IPS-15b (cell line): ENCODE measurements around the gene RAD54L2.
A peak's percentile ranks its signal among the peaks of the same experiment; 100 is the strongest.
"Not testable (repeated sequence)": the region's sequence is repeated elsewhere in the genome, so short reads cannot be mapped to it uniquely, and the experiment has no call there.

ENCODE experiments used
- H3K27me3 ChIP-seq: one replicate; pipeline ENCODE4 v1.6.1; 2013; ENCODE audit warnings: low read length; ENCODE audit not compliant: control insufficient read depth, insufficient read depth
- H3K36me3 ChIP-seq: one replicate; pipeline ENCODE4 v1.6.1; 2013; ENCODE audit warnings: low read length; ENCODE audit not compliant: control insufficient read depth, insufficient read depth
- H3K4me1 ChIP-seq: one replicate; pipeline ENCODE4 v1.6.1; 2013; ENCODE audit warnings: mild to moderate bottlenecking, low read length; ENCODE audit not compliant: control insufficient read depth, insufficient read depth
- H3K4me3 ChIP-seq: one replicate; pipeline ENCODE4 v1.5.1; 2013; ENCODE audit warnings: low read depth, low read length
- H3K9ac ChIP-seq: one replicate; pipeline ENCODE4 v1.6.1; 2013; ENCODE audit warnings: low read depth, mild to moderate bottlenecking, low read length
- H3K9me3 ChIP-seq: one replicate; pipeline ENCODE4 v1.6.1; 2013; ENCODE audit warnings: mild to moderate bottlenecking, low read length; ENCODE audit not compliant: control insufficient read depth, insufficient read depth

RAD54L2 gene

GRCh38 chr3:51538459-51539290 lies at the start of gene RAD54L2:
Gene RAD54L2, plus strand, starts transcription at chr3:51538719. Its CDS starts 51,702 bp downstream, at chr3:51590421.
- H3K9ac ChIP-seq = peak within 1 kb of the TSS; percentile 88
- H3K4me1 ChIP-seq = no peaks in the 10 kb centered on the region
- no peaks in the 10 kb centered on the region for H3K9me3 ChIP-seq
- no peaks in the 10 kb centered on the region for H3K27me3 ChIP-seq
- peak within 1 kb of the TSS; percentile 87 for H3K4me3 ChIP-seq
- H3K36me3 ChIP-seq = no peaks in the 10 kb centered on the region

- no peaks in the 10 kb centered on the region for H3K4me1 ChIP-seq
- H3K27me3 ChIP-seq = no peaks in the 10 kb centered on the region
- H3K9me3 ChIP-seq = no peaks in the 10 kb centered on the region
- peak overlapping the region; percentile 81 for H3K9ac ChIP-seq
- H3K36me3 ChIP-seq = no peaks in the 10 kb centered on the region
- peak overlapping the region; percentile 87 for H3K4me3 ChIP-seq
Observed at GRCh38 chr3:51498876-51499738, 39.4 kb upstream of the RAD54L2 start.

GRCh38 chr3:51500632-51501131 lies 37.8 kb upstream of the RAD54L2 start:
- H3K4me1 ChIP-seq = no peaks in the 10 kb centered on the region
- peak overlapping the region; percentile 53 for H3K4me3 ChIP-seq
- no peaks in the 10 kb centered on the region for H3K9me3 ChIP-seq
- peak overlapping the region; percentile 47 for H3K9ac ChIP-seq
- no peaks in the 10 kb centered on the region for H3K36me3 ChIP-seq
- H3K27me3 ChIP-seq = no peaks in the 10 kb centered on the region

GRCh38 chr3:51501833-51502561 lies 36.5 kb upstream of the RAD54L2 start:
- Histone ChIP-seq H3K4me3 (no peak overlapping the region), H3K9me3 (no peaks in the 10 kb centered on the region), H3K4me1 (no peaks in the 10 kb centered on the region), H3K9ac (no peak overlapping the region), H3K36me3 (no peaks in the 10 kb centered on the region), H3K27me3 (no peaks in the 10 kb centered on the region)

GRCh38 chr3:51502562-51502910 lies 36.0 kb upstream of the RAD54L2 start:
- no peaks in the 10 kb centered on the region for H3K4me1 ChIP-seq
- no peaks in the 10 kb centered on the region for H3K27me3 ChIP-seq
- H3K36me3 ChIP-seq = no peaks in the 10 kb centered on the region
- H3K9me3 ChIP-seq = no peaks in the 10 kb centered on the region
- no peak overlapping the region for H3K4me3 ChIP-seq
- H3K9ac ChIP-seq = no peak overlapping the region

GRCh38 chr3:51503007-51503406 lies 35.5 kb upstream of the RAD54L2 start:
- no peak overlapping the region for H3K9ac ChIP-seq
- H3K4me3 ChIP-seq = no peak overlapping the region
- H3K4me1 ChIP-seq = no peaks in the 10 kb centered on the region
- H3K9me3 ChIP-seq = no peaks in the 10 kb centered on the region
- no peaks in the 10 kb centered on the region for H3K36me3 ChIP-seq
- H3K27me3 ChIP-seq = no peaks in the 10 kb centered on the region

- Histone ChIP-seq H3K36me3 (no peaks in the 10 kb centered on the region), H3K4me3 (no peak overlapping the region)
Observed at GRCh38 chr3:51508255-51508654, 30.3 kb upstream of the RAD54L2 start.

GRCh38 chr3:51510996-51511395 lies 27.5 kb upstream of the RAD54L2 start:
- Histone ChIP-seq H3K4me3 (no peak overlapping the region), H3K27me3 (no peaks in the 10 kb centered on the region), H3K9ac (no peak overlapping the region), H3K9me3 (no peaks in the 10 kb centered on the region), H3K4me1 (no peaks in the 10 kb centered on the region), H3K36me3 (no peaks in the 10 kb centered on the region)

More at GRCh38 chr3:51508255-51508654, 30.3 kb upstream of the RAD54L2 start:
- H3K27me3 ChIP-seq = no peaks in the 10 kb centered on the region
- H3K9me3 ChIP-seq = no peaks in the 10 kb centered on the region
- H3K9ac ChIP-seq = no peak overlapping the region
- H3K4me1 ChIP-seq = no peaks in the 10 kb centered on the region

- no peaks in the 10 kb centered on the region for H3K27me3 ChIP-seq
- no peak overlapping the region for H3K4me3 ChIP-seq
- no peak overlapping the region for H3K9ac ChIP-seq
- H3K9me3 ChIP-seq = no peaks in the 10 kb centered on the region
- H3K4me1 ChIP-seq = no peaks in the 10 kb centered on the region
- no peaks in the 10 kb centered on the region for H3K36me3 ChIP-seq
Observed at GRCh38 chr3:51514210-51514609, 24.3 kb upstream of the RAD54L2 start.

- no peaks in the 10 kb centered on the region for H3K27me3 ChIP-seq
- H3K4me3 ChIP-seq = no peak overlapping the region
- no peaks in the 10 kb centered on the region for H3K4me1 ChIP-seq
- H3K9ac ChIP-seq = no peak overlapping the region
- H3K36me3 ChIP-seq = no peaks in the 10 kb centered on the region
- H3K9me3 ChIP-seq = no peaks in the 10 kb centered on the region
Observed at GRCh38 chr3:51519848-51520247, 18.7 kb upstream of the RAD54L2 start.

- H3K9me3 ChIP-seq, H3K4me3 ChIP-seq, H3K36me3 ChIP-seq, H3K9ac ChIP-seq, H3K4me1 ChIP-seq, H3K27me3 ChIP-seq: not testable (repeated sequence)
Observed at GRCh38 chr3:51520906-51521730, 17.4 kb upstream of the RAD54L2 start.
